Activated CD4-positive, alpha-beta memory T cell treated with anti-CD3 and anti-CD28 coated beads, Interleukin-2, amount 10 ng/mL, durations not matched to agents 7 days and 5 days (primary cell): ENCODE data around the gene TNS4. TPM values are rescaled to one million over a fixed set of nuclear protein-coding genes. Genes with fewer than 3 reads are reported as not detected.
A peak's percentile ranks its signal among the peaks of the same experiment; 100 is the strongest.

Experiments
- CTCF ChIA-PET: fragments of 350-600 bp; sonication (Branson Sonifier 250); formaldehyde crosslinking; loops from one replicate; lab custom pipeline; 2021; ENCODE audit warnings: antibody characterized with exemption, inconsistent platforms; lab: Charles Lee
- POLR2A ChIA-PET: fragments of 350-600 bp; sonication (Branson Sonifier 250); formaldehyde crosslinking; loops from one replicate; lab custom pipeline; 2021; ENCODE audit warnings: antibody characterized with exemption; lab: Charles Lee
- DNase-seq: peaks from one replicate; pipeline ENCODE4 v3.0.0-alpha.2; 2020
- H3K27ac Mint-ChIP-seq: one replicate; pipeline ENCODE4 v1.8.0; 2021; ENCODE audit warnings: mild to moderate bottlenecking, mixed read lengths
- H3K27me3 Mint-ChIP-seq: one replicate; pipeline ENCODE4 v1.8.0; 2021; ENCODE audit warnings: mixed read lengths
- H3K36me3 Mint-ChIP-seq: one replicate; pipeline ENCODE4 v1.8.0; 2021; ENCODE audit warnings: low read depth, mixed read lengths
- H3K4me1 Mint-ChIP-seq: one replicate; pipeline ENCODE4 v1.8.0; 2021; ENCODE audit warnings: mixed read lengths
- H3K4me3 Mint-ChIP-seq: one replicate; pipeline ENCODE4 v1.8.0; 2021; ENCODE audit warnings: mild to moderate bottlenecking, mixed read lengths
- H3K9me3 Mint-ChIP-seq: one replicate; pipeline ENCODE4 v1.8.0; 2021; ENCODE audit warnings: mixed read lengths
- total RNA-seq, 2 experiments: library from RNA; stranded (reverse); gene quantifications; one replicate each; pipeline ENCODE4 v1.2.3, GENCODE V29; 2021

Gene TNS4
- total RNA-seq, 2 experiments from 2014 or later = 9.5 to 12.7 TPM

DNA sequence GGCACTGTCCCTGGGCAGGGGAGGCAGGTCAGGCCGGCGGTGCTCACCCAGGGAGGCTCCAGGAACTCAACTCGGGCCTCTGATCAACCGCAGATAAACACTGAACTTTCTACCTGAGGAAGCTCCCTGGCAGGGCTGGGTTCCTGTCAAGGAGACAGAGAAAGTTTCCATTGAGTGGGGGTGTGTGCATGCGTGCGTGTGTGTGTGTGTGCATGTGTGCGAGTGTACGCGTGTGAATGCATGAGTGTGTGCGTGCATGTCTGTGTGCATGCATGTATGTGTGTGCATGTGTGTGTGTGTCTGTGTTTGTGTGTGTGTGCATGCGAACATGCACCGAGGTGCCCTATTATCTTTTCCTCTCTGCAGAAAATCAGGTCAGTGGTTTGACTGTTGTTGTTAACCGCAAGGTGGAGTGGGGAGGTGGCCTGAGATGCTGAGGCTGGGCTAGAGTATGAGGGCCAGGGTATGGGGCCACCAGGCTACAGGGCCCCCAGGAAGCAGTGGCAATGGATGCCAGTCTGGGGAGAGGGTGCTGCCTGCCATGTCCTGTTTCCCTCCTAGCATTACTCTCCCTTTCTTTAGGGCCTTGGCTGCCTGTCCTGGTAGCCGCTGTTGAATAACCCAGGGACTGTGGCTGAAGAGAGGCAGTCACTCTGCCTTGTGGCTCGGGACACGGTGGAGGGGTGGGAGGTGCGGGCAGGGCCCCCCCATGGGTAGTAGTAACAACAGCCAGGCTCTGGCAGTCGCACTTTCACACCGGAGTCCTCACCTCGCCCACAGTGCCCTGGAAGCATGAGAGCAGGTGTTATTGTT is 39.8 kb upstream of the TNS4 start:
- CTCF ChIA-PET = interaction anchor here (1.3 to 14.7 kb wide), 4 partner anchors 9 to 179 kb away, joined by 4 to 266 read pairs (median 8); partner anchors contain the start of gene TOP2A
- H3K27me3 Mint-ChIP-seq = peaks cover 47% of the 10 kb centered on the region
- peak overlapping the region; percentile 71 for H3K27ac Mint-ChIP-seq
- DNase-seq = peak; percentile 75
- POLR2A ChIA-PET = interaction anchor here (1.0 to 6.1 kb wide), 14 partner anchors 8 to 174 kb away, joined by 3 to 79 read pairs (median 8); partner anchors contain the start of genes IGFBP4 and TOP2A
- H3K36me3 Mint-ChIP-seq = peaks cover 2% of the 10 kb centered on the region
- H3K9me3 Mint-ChIP-seq = no peaks in the 10 kb centered on the region
- H3K4me3 Mint-ChIP-seq = peak overlapping the region; percentile 44
- H3K4me1 Mint-ChIP-seq = peaks cover 57% of the 10 kb centered on the region

DNA sequence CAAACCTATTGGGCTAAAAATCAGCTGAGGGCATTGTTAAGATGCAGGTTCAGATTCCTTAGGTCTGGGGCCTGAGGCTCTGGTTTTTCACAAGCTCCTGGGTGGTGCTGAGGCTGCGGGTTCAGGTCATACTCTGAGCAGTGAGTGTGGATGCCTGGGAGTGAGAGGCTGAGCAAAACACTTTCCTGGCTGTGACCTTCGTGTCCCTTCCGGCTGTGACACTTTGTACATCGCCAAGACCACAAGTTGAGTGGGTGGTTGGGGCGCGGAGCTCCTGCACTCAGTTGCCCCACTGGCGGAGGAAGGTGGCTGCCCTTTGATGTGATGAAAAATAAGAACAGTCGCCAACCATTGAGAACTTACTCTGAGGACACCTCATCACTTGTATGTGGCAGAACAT is 39.0 kb upstream of the TNS4 start:
- ChIA-PET CTCF (interaction anchor here (0.9 to 14.7 kb wide), 6 partner anchors 8 to 178 kb away, joined by 3 to 266 read pairs (median 5); partner anchors contain the start of gene TOP2A), POLR2A (interaction anchor here (1.0 to 6.1 kb wide), 15 partner anchors 9 to 178 kb away, joined by 3 to 79 read pairs (median 5); partner anchors contain the start of genes IGFBP4 and TOP2A)
- DNase-seq = no peak
- Mint-ChIP-seq H3K9me3 (no peaks in the 10 kb centered on the region), H3K4me3 (no peak overlapping the region), H3K27me3 (peaks cover 48% of the 10 kb centered on the region), H3K36me3 (peaks cover 2% of the 10 kb centered on the region), H3K27ac (peak overlapping the region; percentile 71), H3K4me1 (peaks cover 60% of the 10 kb centered on the region)

DNA sequence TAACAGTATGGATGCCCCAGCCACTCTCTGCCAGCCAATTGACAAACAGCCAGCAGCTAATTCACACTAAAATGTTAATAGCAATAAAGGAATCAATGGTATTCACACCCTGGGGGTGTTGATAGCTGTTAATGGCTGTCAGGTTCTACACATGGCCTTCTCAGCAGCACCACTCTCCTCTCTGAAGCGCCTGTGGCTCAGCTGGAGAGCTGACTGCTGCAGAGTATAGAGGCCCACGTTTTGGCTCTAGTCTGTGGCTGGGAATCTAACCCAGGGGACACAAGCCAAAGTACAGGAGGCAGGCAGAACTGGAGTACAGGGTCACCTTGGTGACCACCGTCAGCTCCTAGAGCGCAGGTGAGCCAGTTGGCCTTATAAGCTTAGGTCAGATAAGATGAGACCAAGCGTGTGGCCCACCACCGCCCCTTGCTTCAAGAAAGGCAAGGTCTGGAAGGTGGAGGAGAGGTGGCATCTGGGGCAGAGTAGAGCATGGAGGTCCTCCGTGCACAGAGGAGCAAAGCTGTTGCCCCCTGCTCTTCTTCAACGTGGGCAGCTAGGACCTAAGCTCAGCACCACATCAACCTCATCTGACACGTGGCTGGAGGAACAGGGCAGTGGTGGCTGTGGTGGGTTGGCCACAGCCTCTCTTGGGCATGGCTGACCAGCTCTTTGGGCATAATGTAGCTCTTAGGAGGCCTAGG is 38.4 kb upstream of the TNS4 start:
- peaks cover 50% of the 10 kb centered on the region for H3K27me3 Mint-ChIP-seq
- peaks cover 60% of the 10 kb centered on the region for H3K4me1 Mint-ChIP-seq
- POLR2A ChIA-PET = interaction anchor here (1.1 to 6.1 kb wide), 15 partner anchors 8 to 177 kb away, joined by 3 to 79 read pairs (median 4); partner anchors contain the start of genes IGFBP4 and TOP2A
- DNase-seq = no peak
- CTCF ChIA-PET = interaction anchor here (0.8 to 14.7 kb wide), 7 partner anchors 8 to 177 kb away, joined by 3 to 266 read pairs (median 4); partner anchors contain the start of gene TOP2A
- no peaks in the 10 kb centered on the region for H3K9me3 Mint-ChIP-seq
- H3K27ac Mint-ChIP-seq = peak overlapping the region; percentile 32
- no peak overlapping the region for H3K4me3 Mint-ChIP-seq
- peaks cover 2% of the 10 kb centered on the region for H3K36me3 Mint-ChIP-seq

DNA sequence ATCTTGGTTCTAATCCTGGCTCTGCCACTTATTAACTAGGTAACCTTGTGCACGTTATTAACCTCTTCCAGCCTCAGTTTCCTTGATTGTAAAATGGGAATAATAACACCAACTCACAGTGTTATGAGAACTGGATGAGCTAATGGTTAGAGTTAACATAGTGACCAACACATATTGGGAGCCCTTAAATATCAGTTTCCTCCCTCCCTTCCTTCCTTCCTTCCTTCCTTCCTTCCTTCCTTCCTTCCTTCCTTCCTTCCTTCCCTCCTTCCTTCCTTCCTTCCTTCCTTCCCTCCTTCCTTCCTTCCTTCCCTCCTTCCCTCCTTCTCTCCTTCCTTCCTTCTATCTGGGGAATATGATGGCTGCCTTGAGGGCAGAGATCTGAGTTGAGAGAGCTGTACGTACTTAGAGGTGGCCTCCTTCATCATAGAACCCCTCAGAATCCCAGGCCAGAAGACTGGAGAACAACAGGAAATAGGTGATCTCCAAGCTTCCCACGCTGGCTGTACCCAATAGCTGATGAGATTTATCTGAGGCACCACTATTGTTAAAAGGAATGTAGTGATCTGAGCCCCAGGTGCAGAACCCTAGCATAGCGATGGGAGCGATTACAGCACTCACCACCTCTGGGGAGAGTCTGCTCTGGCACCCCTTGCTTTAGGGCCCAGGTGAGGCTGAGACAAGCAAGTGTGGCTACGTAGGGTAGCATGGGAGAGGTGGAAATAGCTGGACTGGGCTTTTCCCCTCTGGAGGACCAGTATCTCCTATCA is 37.7 kb upstream of the TNS4 start:
- Mint-ChIP-seq H3K4me1 (peaks cover 66% of the 10 kb centered on the region), H3K9me3 (no peaks in the 10 kb centered on the region), H3K36me3 (peaks cover 2% of the 10 kb centered on the region), H3K27ac (no peak overlapping the region), H3K27me3 (peaks cover 48% of the 10 kb centered on the region), H3K4me3 (no peak overlapping the region)
- POLR2A ChIA-PET = interaction anchor here (0.6 to 6.1 kb wide), 12 partner anchors 9 to 176 kb away, joined by 3 to 79 read pairs (median 8); partner anchors contain the start of gene TOP2A
- CTCF ChIA-PET = interaction anchor here (0.6 to 14.7 kb wide), 5 partner anchors 20 to 177 kb away, joined by 3 to 266 read pairs (median 3); no protein-coding TSS in a partner anchor
- DNase-seq = no peak

DNA sequence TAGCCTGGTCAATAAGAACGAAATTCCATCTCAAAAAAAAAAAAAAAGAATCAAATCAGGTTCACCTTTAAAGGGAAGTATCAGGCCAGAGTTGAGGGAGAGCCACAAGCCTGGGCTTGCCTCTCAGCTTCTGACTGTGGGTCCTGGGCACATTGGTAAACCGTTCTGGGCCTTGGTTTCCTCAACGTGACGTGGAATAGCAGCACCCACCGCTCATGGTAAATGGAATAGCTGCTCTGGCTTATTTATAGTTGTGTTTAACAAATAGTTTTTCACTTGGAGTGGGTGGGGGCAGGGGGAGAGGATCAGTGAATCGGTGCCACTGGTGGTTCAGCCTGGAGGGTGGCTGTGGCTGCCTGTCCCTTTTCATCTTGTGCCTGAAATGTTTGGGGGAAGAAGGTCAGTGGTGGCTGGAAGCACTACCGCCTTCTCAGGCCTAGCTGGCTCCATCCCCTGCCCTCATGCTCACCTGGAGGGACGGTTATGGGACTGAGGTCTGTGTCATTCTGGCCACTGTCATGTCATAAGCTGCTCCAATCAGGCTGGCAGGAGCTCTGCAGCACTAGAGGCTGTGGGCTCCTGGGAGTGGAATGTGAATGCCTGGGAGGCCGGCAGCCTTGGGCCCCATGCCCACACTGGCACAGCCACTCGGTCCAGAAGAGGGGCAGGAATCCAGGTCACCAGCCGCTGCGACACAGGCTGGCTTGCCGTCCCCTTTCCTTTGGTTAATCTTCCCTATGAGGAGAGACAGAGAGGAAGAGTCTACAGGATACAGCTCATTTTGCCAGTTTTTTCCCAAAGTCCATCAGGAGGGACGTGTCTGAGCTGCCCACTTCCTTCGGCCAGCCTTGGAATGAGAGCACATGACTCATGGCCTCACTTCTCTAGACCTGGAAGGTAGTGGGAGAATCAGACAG is 36.9 kb upstream of the TNS4 start:
- ChIA-PET POLR2A (interaction anchor here (1.1 to 8.7 kb wide), 5 partner anchors 9 to 150 kb away, joined by 3 to 81 read pairs (median 34); partner anchors contain the start of genes CCR7 and TOP2A), CTCF (interaction anchor here (0.9 to 14.7 kb wide), 3 partner anchors 20 to 140 kb away, joined by 3 to 266 read pairs (median 4); no protein-coding TSS in a partner anchor)
- no peak for DNase-seq
- Mint-ChIP-seq H3K27me3 (peaks cover 47% of the 10 kb centered on the region), H3K9me3 (no peaks in the 10 kb centered on the region), H3K27ac (no peak overlapping the region), H3K36me3 (peaks cover 2% of the 10 kb centered on the region), H3K4me1 (peaks cover 73% of the 10 kb centered on the region), H3K4me3 (no peak overlapping the region)

DNA sequence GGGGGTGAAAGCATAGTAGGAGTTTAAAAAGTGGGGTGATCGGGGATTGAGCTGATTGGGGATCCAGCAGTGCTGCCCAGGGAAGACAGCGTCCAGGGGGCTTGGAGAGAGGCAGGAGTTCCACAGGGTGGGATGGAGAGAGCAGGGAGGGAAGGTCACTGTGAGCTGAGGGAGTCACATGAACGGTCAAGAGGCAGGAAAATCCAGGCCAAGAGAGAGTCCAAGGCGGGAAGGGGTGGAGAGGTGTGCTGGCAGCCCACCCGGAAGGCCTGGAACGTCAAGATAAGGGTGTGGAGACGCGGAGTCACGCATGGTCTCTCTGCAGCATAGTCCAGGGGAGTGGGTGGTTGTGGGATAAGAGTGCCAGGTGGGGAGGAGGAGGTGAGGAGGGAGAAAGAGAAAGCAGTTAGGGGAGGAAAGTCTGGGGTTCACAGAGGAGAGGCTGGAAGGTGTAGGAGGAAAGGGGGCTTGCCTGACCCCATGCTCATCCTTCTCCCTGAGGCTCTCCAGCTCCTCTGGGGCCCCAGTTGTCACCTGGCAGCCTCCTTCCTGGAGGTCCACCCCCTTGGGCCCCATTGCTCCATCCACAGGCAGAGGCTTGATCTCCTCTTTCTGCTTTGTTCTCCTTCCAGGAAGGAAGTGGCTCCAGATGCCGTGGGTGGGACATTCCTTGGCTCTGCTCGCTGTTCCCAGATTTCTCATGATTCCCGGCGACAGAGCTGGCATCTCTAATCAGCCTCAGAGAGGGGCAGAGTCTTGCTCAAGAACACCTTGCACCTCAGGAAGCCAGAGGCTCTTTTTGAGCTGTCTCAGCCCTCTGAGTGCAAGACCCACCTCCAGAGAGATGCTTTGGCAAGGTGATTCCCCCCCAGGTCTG is 35.1 kb upstream of the TNS4 start:
- Mint-ChIP-seq H3K4me1 (peaks cover 73% of the 10 kb centered on the region), H3K27ac (no peak overlapping the region), H3K9me3 (no peaks in the 10 kb centered on the region), H3K36me3 (no peaks in the 10 kb centered on the region), H3K4me3 (no peak overlapping the region), H3K27me3 (peaks cover 32% of the 10 kb centered on the region)
- ChIA-PET CTCF (interaction anchor here (1.6 to 14.7 kb wide), 7 partner anchors 22 to 178 kb away, joined by 4 to 266 read pairs (median 6); partner anchors contain the start of genes IGFBP4 and TOP2A), POLR2A (interaction anchor here (0.8 to 10.0 kb wide), 7 partner anchors 11 to 174 kb away, joined by 4 to 118 read pairs (median 11); partner anchors contain the start of genes CCR7 and TOP2A)
- DNase-seq = no peak

DNA sequence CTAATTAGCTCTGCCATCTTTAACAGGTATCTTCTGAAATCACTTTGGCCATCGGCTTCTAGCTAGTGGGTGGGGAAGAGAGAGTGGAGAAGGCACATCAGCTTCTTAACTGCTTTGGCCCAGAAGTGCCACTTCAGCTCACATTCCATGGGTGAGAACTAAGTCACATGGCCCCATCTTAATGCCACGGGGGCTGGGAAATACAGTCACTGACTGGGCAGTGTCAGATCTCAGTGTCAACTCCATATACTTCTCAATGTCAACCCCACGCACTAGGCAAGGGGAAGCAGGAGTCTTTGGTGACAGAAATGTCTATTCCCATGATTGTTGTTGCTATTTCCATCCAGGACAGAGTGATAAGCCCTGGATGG is 34.5 kb upstream of the TNS4 start:
- H3K27me3 Mint-ChIP-seq = peaks cover 32% of the 10 kb centered on the region
- H3K4me1 Mint-ChIP-seq = peaks cover 73% of the 10 kb centered on the region
- CTCF ChIA-PET = interaction anchor here (0.8 to 14.7 kb wide), 11 partner anchors 12 to 178 kb away, joined by 3 to 266 read pairs (median 6); partner anchors contain the start of genes IGFBP4 and TOP2A
- POLR2A ChIA-PET = interaction anchor here (1.2 to 10.0 kb wide), 6 partner anchors 11 to 173 kb away, joined by 3 to 118 read pairs (median 44); partner anchors contain the start of genes CCR7 and TOP2A
- no peak overlapping the region for H3K27ac Mint-ChIP-seq
- no peaks in the 10 kb centered on the region for H3K9me3 Mint-ChIP-seq
- DNase-seq = no peak
- peaks cover under 1% of the 10 kb centered on the region for H3K36me3 Mint-ChIP-seq
- no peak overlapping the region for H3K4me3 Mint-ChIP-seq

DNA sequence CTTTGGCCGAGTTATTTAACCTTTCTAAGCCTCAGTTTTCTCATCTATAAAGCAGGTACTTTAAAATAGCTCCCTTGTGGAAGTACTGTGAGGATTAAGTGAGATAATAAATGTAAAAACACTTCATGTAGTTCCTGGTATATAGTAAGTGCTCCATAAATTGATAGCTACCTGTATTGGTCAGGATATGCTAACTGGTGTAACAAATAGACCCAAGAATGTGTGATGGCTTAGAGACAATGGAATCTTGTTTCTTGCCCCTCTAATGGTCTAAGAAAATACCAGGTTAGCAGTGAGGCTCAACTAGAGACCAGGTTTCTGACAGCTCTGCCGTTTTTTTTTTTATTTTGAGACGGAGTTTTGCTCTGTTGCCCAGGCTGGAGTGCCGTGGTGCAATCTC is 34.0 kb upstream of the TNS4 start:
- H3K4me3 Mint-ChIP-seq = no peak overlapping the region
- peaks cover 5% of the 10 kb centered on the region for H3K36me3 Mint-ChIP-seq
- H3K27ac Mint-ChIP-seq = no peak overlapping the region
- no peaks in the 10 kb centered on the region for H3K9me3 Mint-ChIP-seq
- ChIA-PET POLR2A (interaction anchor here (1.4 to 10.0 kb wide), 7 partner anchors 11 to 172 kb away, joined by 3 to 118 read pairs (median 10); partner anchors contain the start of genes CCR7 and TOP2A), CTCF (interaction anchor here (0.7 to 14.7 kb wide), 14 partner anchors 13 to 177 kb away, joined by 3 to 266 read pairs (median 6); partner anchors contain the start of genes IGFBP4 and TOP2A)
- H3K4me1 Mint-ChIP-seq = peaks cover 73% of the 10 kb centered on the region
- H3K27me3 Mint-ChIP-seq = peaks cover 31% of the 10 kb centered on the region
- DNase-seq = no peak

DNA sequence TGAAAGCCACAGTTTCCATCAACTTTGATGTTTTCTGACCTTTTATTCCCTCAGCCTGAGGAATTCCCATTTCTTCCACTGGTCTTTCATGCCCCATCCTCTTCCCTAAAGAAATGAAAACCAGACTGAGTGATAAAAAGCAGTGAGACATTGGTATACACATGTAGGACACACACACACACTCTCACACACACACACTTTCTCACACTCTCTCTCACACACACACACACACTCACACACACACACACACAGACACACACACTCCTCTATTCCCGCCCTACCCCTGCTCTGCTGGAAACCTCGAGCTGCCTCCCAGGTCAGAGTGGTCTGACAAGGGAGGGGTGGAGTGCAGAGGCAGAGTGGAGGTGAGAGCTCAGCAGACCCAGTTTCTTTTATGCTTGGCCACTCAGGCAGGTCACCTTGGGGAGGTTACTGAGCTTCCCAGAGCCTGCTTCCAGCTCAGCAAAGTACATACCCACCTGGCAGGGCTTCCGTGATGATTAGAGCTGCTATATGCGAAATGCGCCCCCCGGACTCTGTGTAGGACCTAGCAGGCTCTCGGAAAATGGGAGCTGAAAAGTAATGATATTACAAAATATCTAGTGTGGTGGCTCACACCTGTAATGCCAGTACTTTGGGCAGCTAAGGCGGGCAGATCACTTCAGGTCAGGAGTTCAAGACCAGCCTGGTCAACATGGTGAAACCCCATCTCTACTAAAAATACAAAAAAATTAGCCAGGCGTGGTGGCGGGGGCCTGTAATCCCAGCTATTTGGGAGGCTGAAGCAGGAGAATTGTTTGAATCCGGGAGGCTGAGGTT is 33.2 kb upstream of the TNS4 start:
- Mint-ChIP-seq H3K9me3 (no peaks in the 10 kb centered on the region), H3K4me1 (peaks cover 73% of the 10 kb centered on the region), H3K36me3 (peaks cover 9% of the 10 kb centered on the region), H3K27me3 (peaks cover 24% of the 10 kb centered on the region), H3K27ac (no peak overlapping the region), H3K4me3 (no peak overlapping the region)
- POLR2A ChIA-PET = interaction anchor here (0.7 to 10.0 kb wide), 16 partner anchors 8 to 171 kb away, joined by 3 to 118 read pairs (median 8); partner anchors contain the start of genes CCR7, IGFBP4 and TOP2A
- CTCF ChIA-PET = interaction anchor here (0.6 to 14.7 kb wide), 27 partner anchors 11 to 176 kb away, joined by 3 to 266 read pairs (median 8); partner anchors contain the start of genes IGFBP4 and TOP2A
- DNase-seq = no peak
